Measurements from ENCODE around the gene CAPZA1.

CAPZA1 gene

GRCh38 chr1:112701227-112702066 is 81.8 kb downstream of the CAPZA1 start:
- DNase-seq (ENCODE audit: low read depth in 2 of 2): no peak

GRCh38 chr1:112702067-112702395 is 82.4 kb downstream of the CAPZA1 start:
- no peak for DNase-seq (ENCODE audit: low read depth in 2 of 2)

GRCh38 chr1:112702420-112703261 is 83.0 kb downstream of the CAPZA1 start:
- no peak for DNase-seq (ENCODE audit: low read depth in 2 of 2)

GRCh38 chr1:112703706-112704105 is 84.1 kb downstream of the CAPZA1 start:
- no peak for DNase-seq (ENCODE audit: low read depth in 2 of 2)

DNA sequence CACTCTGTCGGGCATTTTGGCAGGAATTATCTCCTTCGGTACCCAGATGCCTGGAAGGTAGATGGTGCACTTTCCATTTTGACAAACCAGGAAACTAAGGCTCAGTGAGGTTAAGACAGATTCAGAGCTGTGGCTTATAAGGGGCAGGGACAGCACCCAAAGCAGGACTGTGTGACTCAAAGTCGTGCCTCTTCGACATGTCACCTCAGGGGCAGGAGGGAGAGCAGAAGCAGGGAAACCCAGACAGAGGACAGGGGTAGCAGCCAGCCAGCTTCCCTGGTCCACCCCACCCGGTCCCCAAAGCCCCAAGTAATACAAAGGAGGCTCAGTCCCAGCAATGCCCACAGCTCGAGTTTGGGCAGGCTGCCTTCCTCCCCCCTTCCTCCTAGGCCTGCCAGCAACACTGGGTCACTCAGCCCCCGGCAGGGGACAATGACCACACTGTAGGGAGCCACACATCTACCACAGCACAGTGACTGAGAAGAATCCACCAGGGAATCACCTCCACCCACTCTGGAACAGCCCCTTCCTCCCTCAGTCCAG is 84.8 kb downstream of the CAPZA1 start:
- no peak for DNase-seq (ENCODE audit: low read depth in 2 of 2)

GRCh38 chr1:112704934-112705627 is 85.4 kb downstream of the CAPZA1 start:
- peak in 1 of 2 donors; percentile 44 for DNase-seq (ENCODE audit: low read depth in 2 of 2)

- no peak for DNase-seq (ENCODE audit: low read depth in 2 of 2)
These were observed 87.0 kb downstream of the CAPZA1 start, which contains the start of gene RHOC for GRCh38 chr1:112706505-112707220. Gene RHOC, minus strand, starts transcription at chr1:112707127. Its CDS starts 3,328 bp downstream, at chr1:112703799.

DNA sequence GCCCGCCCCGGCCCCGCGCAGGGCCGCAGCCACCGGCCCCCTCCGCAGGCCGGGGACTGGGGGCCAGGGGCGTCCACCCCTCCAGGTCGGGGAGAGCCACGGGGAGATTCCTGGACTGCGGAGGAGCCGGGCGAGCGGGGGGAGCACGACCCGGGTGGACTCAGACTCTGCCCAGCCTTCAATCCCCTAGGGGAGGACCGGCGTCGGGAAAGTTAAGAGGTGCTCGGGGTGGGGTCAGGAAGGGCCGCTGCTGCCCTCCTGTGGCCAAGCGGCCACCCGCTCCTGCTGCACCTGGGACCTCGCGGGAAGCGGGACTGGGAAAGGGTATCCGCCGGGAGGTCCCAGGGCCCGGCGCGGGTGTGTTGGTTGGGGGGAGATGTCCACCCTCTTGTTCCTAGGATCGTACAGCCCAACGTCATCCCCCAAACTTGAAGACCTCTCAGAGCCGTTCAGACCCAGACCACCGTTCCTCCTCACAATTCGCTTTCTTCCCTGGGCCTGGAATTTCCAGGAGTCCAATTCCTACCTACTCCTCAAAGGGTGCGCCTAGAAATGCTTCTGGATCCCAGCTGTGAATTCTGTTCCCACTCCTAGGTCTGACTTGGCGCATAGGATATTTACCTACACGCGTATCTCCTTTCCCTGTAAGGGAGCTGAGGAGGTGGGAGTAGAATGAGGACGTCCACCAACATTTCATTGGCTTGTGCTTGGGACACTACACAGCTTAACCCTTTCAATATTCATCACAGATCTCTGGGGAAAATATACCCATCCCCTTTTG is 87.8 kb downstream of the CAPZA1 start:
- DNase-seq (ENCODE audit: low read depth in 2 of 2): peak; percentile 58

GRCh38 chr1:112708002-112708448 is 88.4 kb downstream of the CAPZA1 start:
- DNase-seq (ENCODE audit: low read depth in 2 of 2): no peak

GRCh38 chr1:112708489-112708888 is 88.9 kb downstream of the CAPZA1 start:
- no peak for DNase-seq (ENCODE audit: low read depth in 2 of 2)

- DNase-seq (ENCODE audit: low read depth in 2 of 2): no peak
These were observed 90.5 kb downstream of the CAPZA1 start for GRCh38 chr1:112710159-112710558.

- no peak for DNase-seq (ENCODE audit: low read depth in 2 of 2)
These were observed 91.0 kb downstream of the CAPZA1 start for GRCh38 chr1:112710586-112710985.

- DNase-seq (ENCODE audit: low read depth in 2 of 2): no peak
These were observed 91.4 kb downstream of the CAPZA1 start for GRCh38 chr1:112711041-112711440.

DNA sequence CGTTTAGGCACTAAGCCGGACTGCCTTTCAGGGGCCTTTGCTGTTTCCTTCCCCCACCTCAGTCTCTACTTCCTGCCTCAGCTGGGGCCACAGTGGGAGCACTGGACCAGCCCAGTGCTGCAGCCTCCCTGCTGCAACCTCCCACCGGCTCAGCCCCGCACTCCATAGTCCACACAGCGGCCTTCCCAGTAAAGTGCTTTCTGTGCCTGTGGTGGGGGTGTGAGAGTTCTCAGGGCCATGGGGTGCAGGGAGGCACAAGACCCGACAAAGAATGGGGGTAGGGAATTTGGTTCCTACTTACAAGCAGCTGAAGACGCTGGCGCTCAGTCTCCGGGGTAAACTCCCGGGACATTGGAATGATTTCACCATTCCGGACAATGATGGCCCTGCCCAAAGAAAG is 92.0 kb downstream of the CAPZA1 start:
- DNase-seq (ENCODE audit: low read depth in 2 of 2): no peak

GRCh38 chr1:112712191-112712590 is 92.6 kb downstream of the CAPZA1 start:
- no peak for DNase-seq (ENCODE audit: low read depth in 2 of 2)

GRCh38 chr1:112712701-112713128 is 93.1 kb downstream of the CAPZA1 start:
- no peak for DNase-seq (ENCODE audit: low read depth in 2 of 2)

DNA sequence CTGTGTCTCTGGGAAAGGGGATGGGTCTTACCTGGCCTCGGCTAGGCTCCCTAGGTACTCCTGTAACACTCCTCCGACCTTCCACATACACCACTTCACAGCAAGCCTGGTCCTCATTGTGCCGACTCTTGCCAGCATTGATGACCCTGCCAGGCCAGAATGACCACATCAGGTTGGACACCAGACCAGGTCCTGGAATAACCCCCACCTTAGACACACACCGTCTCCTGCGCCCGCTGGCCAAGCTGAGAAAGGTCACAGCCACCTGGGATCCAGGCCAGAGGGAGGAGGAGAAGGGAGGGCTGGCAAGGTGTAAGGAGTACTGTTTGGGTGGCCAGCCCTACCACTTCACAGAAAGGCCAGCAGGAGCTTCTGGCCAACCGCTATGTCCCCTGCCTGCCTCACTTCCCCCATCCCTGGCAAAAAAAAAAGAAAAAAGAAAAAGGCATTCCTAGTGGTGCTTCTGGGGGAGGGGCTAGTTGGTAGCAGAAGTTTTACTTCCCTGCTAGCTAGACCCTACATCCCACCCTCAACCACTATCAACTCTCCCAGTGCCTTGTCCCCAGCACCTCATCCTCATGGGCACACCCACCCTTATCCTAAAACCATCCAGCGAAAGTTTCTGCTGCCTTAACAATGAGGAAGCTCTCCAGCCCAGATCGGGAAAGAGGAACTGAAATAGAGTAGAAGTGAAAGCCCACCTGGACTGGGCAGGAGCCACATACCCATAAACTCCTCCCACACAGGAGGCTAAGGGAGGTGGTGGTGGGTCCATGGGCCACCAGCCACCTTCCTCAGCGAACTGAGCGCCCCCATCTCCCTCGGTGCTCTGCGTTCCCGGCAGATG is 94.1 kb downstream of the CAPZA1 start:
- DNase-seq (ENCODE audit: low read depth in 2 of 2): no peak

GRCh38 chr1:112714313-112715263 is 95.0 kb downstream of the CAPZA1 start:
- no peak for DNase-seq (ENCODE audit: low read depth in 2 of 2)

Data from stimulated activated CD8-positive, alpha-beta memory T cell treated with anti-CD3 and anti-CD28 coated beads, Interleukin-15, amount 100 ng/mL, for 48 hours (primary cell).